ENCODE results near the gene SDK1.

DNA sequence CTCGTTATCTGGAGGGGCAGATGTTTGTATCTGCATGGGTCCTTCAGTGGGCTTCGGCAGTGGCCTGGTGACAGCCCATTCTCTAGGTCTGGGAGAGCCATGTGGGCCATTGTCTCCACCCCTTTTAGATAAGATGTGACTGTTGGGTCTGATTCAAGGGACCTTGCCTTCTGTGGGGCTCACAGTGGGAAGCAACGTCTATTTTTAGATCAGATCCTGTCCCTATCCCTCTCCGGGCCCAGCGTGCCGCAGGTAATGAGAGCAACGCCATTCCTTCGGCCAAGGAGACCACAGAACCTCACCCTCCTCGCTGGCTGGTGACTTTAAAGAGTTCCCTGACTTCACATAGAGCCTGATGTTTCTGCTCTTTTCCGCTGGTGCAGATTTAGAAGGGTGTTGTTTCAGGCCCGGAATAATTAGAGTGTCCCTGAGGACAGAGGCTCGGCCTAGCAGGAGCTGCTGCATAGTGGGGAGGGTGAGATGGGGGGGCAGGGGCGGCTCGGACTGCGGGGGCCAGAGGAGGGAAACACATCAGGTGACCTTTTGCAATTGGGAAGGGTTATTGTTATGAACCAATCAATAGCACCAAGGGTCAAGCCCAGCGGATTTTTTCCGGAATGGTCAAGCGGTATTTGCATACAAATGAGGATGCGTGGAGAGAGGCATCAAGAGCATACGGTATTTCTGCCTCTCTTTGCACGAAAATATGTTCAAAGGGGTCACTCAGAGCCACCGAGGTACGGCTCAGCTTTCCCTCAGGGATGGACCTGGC is 878.0 kb downstream of the SDK1 start:
- TF ChIP-seq, protein P1, sequence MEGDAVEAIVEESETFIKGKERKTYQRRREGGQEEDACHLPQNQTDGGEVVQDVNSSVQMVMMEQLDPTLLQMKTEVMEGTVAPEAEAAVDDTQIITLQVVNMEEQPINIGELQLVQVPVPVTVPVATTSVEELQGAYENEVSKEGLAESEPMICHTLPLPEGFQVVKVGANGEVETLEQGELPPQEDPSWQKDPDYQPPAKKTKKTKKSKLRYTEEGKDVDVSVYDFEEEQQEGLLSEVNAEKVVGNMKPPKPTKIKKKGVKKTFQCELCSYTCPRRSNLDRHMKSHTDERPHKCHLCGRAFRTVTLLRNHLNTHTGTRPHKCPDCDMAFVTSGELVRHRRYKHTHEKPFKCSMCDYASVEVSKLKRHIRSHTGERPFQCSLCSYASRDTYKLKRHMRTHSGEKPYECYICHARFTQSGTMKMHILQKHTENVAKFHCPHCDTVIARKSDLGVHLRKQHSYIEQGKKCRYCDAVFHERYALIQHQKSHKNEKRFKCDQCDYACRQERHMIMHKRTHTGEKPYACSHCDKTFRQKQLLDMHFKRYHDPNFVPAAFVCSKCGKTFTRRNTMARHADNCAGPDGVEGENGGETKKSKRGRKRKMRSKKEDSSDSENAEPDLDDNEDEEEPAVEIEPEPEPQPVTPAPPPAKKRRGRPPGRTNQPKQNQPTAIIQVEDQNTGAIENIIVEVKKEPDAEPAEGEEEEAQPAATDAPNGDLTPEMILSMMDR (IDR thresholded peaks at IDR 0.05; ENCODE audit: low read depth, low read length) = no peak
- TF ChIP-seq MYC (IDR thresholded peaks at IDR 0.05; ENCODE audit: low read depth, low read length) = no peak
- TF ChIP-seq, protein P2, sequence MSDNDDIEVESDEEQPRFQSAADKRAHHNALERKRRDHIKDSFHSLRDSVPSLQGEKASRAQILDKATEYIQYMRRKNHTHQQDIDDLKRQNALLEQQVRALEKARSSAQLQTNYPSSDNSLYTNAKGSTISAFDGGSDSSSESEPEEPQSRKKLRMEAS (IDR thresholded peaks at IDR 0.05; ENCODE audit: low read depth, low read length) = no peak

Measured in NB4 (cell line).